GM18511 (cell line): ENCODE results near the gene SHROOM3.
A peak's percentile ranks its signal among the peaks of the same experiment; 100 is the strongest.

Experiments
- ATAC-seq: cut with Tn5 transposase; IDR thresholded peaks from one replicate; pipeline ENCODE4 v1.9.1; 2021; ENCODE audit warnings: mild to moderate bottlenecking, moderate library complexity; ENCODE audit not compliant: unreplicated experiment

SHROOM3 gene

GRCh38 chr4:76585897-76586360 is 150.9 kb downstream of the SHROOM3 start:
- peak; percentile 91 for ATAC-seq

- no peak for ATAC-seq
These were observed 153.2 kb downstream of the SHROOM3 start for GRCh38 chr4:76588274-76588673.

GRCh38 chr4:76589402-76589801 is 154.4 kb downstream of the SHROOM3 start:
- ATAC-seq: no peak

GRCh38 chr4:76589872-76590797 is 155.1 kb downstream of the SHROOM3 start:
- ATAC-seq: no peak

- no peak for ATAC-seq
These were observed 155.8 kb downstream of the SHROOM3 start for GRCh38 chr4:76590798-76591281.

- ATAC-seq: no peak
These were observed 157.0 kb downstream of the SHROOM3 start for GRCh38 chr4:76591992-76592391.

GRCh38 chr4:76592460-76592859 is 157.4 kb downstream of the SHROOM3 start:
- no peak for ATAC-seq

- no peak for ATAC-seq
These were observed 159.1 kb downstream of the SHROOM3 start for GRCh38 chr4:76594173-76594572.

GRCh38 chr4:76595435-76595834 is 160.4 kb downstream of the SHROOM3 start:
- ATAC-seq: no peak

GRCh38 chr4:76596713-76597112 is 161.7 kb downstream of the SHROOM3 start:
- no peak for ATAC-seq

GRCh38 chr4:76597423-76597979 is 162.5 kb downstream of the SHROOM3 start:
- no peak for ATAC-seq

- no peak for ATAC-seq
These were observed 165.4 kb downstream of the SHROOM3 start for GRCh38 chr4:76600447-76600846.

- ATAC-seq: no peak
These were observed 166.8 kb downstream of the SHROOM3 start for GRCh38 chr4:76601791-76602190.

GRCh38 chr4:76605099-76605563 is 170.1 kb downstream of the SHROOM3 start:
- ATAC-seq: no peak

- no peak for ATAC-seq
These were observed 171.7 kb downstream of the SHROOM3 start for GRCh38 chr4:76606645-76607265.

GRCh38 chr4:76607266-76607799 is 172.3 kb downstream of the SHROOM3 start:
- peak; percentile 96 for ATAC-seq

GRCh38 chr4:76607846-76608245 is 172.8 kb downstream of the SHROOM3 start:
- ATAC-seq: peak; percentile 30

GRCh38 chr4:76608549-76608948 is 173.5 kb downstream of the SHROOM3 start:
- ATAC-seq: peak; percentile 28

GRCh38 chr4:76610751-76611547 is 175.9 kb downstream of the SHROOM3 start:
- ATAC-seq: no peak

- no peak for ATAC-seq
These were observed 176.7 kb downstream of the SHROOM3 start for GRCh38 chr4:76611616-76612207.
